Measurements from ENCODE around the gene ANG.

ANG gene

GRCh38 chr14:20676072-20676471 is 12.5 kb upstream of the ANG start:
- no peak for DNase-seq (ENCODE audit: low spot score)

DNA sequence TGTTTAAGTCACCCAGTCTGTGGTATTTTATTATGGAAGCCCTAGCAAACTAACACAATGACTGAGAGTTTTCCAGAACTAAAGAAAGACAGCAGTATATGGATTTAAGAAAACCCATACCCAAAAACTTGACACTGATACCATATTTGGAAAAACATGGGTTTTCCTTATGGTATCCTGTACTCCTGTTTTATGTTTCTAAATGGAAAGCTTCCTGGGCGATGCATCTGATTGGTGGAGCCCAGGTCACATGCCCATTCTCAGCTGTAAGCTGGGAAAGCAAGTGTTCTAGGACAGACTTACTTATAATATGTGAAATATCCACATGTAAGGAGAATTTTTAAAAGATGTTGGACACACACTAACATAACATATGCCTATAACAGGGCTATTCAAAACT is 8.7 kb upstream of the ANG start:
- peak; percentile 45 for DNase-seq (ENCODE audit: low spot score)

- DNase-seq (ENCODE audit: low spot score) = no peak
Measured at GRCh38 chr14:20680363-20680762, 8.2 kb upstream of the ANG start.

GRCh38 chr14:20680843-20681347 is 7.7 kb upstream of the ANG start:
- DNase-seq (ENCODE audit: low spot score) = peak; percentile 66

DNA sequence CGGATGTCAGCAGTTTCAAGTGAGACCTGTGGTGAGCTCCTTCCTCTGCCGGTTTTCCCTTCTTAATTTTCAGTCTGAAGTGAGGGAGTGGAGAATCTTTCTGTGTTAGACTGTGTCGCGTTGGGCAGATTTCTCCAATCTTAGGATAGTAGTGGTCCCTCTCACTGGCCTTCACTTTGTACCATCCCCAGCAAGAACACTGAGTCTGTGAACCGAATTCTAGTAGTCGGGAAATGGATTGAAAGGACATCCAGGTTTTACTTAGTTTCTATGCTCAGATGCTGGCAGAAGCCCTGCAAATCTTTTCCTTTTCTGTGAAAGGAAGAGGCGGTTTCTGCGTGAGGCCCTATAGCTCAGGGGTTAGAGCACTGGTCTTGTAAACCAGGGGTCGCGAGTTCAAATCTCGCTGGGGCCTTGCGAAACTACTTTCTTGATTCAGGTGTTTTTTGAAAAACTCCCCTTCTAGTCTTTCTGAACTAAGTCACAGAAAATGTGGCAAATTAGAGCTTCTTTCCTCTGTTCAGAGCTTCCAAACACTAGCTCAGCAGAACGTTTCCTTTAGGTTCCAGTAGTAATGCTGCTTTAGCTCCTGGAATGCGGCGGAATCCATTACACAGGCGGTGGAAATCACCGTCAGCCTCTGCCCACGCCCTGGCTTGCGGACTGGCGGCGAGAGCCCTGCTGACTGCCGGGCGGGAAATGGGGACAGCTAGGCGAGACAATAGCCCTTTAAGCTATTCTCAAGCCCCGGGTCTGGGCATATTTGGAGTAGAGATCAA is 7.0 kb upstream of the ANG start:
- DNase-seq (ENCODE audit: low spot score) = peak; percentile 71

GRCh38 chr14:20682127-20682434 is 6.5 kb upstream of the ANG start:
- no peak for DNase-seq (ENCODE audit: low spot score)

DNA sequence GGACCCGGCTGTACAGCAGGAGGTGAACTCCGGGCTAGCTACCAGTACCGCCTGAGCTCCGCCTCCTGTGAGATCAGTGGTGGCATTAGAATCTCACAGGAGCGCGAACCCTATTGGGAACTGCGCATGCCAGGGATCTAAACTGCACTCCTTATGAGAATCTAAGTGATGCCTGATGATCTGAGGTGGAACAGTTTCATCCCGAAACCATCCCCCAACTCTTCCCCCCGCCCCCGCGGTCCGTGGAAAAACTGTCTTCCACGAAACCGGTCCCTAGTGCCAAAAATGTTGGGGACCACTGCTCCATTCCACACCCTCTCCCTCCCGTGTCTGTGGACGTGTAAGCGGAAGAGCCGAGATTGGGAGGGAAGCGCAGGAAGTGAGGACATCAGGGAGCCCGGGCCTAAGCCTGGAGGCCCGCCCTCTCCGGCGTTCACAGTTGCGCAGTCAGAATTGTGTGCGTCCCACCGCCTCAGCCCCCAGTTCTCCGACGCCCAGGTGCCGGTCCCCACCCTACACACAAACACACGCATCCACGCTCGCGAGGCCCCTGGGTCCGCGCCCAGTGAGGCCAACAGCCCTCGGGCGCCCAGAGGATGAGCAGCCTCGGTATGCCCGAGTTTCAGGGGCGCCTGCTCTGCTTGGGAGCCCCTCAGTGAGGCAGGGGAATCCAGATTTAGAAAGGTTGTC is 6.0 kb upstream of the ANG start:
- DNase-seq (ENCODE audit: low spot score) = peak; percentile 87

- DNase-seq (ENCODE audit: low spot score) = peak; percentile 49
Measured at GRCh38 chr14:20683125-20683890, 5.3 kb upstream of the ANG start.

GRCh38 chr14:20683891-20684661 is 4.5 kb upstream of the ANG start, which contains the start of gene RNASE4:
Gene RNASE4 (plus strand): TSS chr14:20684560. CDS start chr14:20699372, 14,812 bp downstream.
- DNase-seq (ENCODE audit: low spot score) = peak; percentile 67

DNA sequence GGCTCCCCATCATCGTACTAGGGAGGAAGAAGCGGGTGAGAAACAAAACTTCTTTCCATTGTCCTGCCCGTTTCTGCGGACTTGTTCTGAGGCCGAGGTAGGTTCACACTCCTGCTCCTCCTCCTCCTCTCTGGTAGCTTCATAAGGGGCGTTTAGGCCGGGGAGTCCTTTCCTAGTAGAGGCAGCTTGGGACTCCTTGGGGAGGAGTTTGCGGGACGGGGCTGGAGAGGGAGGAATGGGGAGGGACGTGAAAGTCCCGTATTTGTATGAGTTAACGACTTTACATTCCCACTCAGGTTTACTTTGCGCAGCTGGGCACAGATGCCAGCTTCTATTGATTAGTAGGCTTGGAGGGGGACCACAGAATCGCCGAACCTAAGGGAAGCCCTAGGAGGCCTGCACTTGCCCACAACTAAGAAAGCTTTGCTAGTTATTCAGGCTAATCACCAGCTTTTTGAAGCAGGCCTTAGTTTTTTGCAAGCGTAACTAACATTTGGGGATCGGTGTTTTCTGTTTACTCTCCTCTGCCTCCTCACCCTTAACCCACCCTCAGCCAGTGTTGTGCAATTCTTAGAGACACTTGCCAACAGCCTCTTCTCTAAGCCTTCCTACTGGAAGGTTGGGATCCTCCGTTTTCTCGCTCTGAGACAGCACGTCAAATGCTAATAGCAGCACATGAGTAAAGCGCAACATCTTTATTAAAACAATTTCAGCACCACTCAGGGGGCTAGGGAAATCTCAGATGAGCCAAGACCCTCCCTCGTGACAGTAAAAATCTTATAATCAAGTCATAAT is 3.7 kb upstream of the ANG start:
- DNase-seq (ENCODE audit: low spot score) = peak; percentile 24

- no peak for DNase-seq (ENCODE audit: low spot score)
Measured at GRCh38 chr14:20686386-20687143, 2.0 kb upstream of the ANG start.

- DNase-seq (ENCODE audit: low spot score) = no peak
Measured at GRCh38 chr14:20687362-20688166, 1.0 kb upstream of the ANG start.

DNA sequence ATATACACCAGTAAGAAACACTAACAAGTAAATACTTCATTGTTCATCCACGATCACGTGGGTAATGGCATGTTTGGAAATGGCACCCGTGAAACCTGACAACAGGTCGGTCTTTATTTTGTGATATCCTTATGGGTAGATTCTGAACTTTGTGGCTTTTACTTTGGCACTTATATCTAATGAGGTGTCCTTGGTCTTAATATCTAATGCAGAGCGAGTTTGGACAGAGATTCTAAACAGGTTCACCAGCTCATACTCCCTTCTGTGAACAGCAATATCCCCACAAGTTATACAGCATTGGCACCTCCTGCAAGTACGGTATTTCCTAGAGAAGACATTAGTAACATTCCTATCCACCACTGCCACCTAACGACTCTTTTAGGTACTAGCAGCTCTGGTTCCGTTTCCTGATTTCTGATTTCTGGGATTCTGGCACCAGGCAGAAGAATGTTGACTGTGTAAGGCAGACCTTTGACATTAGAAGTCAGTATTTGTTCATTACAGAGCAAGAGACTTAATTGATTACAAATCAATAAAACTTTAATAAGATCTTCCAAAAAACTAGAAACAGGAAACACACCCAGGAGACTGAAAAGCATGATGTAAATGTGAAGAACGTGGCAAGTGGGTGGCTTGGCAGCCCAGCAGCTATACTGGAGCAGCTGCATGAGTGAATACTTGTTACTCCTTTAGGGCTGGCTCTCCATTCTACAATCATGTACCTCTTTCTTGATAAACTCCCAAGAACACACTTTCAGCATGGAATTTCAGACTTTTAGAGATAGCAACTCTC is 2.5 kb downstream of the ANG start:
- peak; percentile 78 for DNase-seq (ENCODE audit: low spot score)

DNA sequence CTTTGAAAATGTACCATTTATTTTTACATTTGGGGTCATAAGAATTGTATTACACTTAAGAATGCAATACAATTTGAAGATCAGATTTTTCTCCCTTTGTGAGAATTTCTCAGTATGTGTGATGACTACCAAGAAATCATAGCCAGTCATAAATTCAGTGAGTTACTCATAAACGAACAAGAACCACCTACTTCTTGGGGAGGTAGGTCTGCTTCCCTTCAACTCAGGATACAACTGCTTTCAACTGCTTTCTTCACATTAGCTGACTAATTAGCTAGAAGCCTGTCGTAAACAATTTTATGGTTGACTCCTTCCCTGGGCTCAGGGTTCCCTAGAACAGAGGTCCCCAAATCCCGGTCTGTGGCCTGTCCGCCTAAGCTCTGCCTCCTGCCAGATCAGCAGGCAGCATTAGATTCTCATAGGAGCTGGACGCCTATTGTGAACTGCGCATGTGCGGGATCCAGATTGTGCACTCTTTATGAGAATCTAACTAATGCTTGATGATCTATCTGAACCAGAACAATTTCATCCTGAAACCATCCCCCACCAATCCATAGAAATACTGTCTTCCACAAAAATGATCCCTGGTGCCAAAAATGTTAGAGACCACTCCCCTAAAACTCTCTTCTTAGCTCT is 3.7 kb downstream of the ANG start:
- DNase-seq (ENCODE audit: low spot score) = no peak

- no peak for DNase-seq (ENCODE audit: low spot score)
Measured at GRCh38 chr14:20696764-20697163, 8.2 kb downstream of the ANG start.

DNA sequence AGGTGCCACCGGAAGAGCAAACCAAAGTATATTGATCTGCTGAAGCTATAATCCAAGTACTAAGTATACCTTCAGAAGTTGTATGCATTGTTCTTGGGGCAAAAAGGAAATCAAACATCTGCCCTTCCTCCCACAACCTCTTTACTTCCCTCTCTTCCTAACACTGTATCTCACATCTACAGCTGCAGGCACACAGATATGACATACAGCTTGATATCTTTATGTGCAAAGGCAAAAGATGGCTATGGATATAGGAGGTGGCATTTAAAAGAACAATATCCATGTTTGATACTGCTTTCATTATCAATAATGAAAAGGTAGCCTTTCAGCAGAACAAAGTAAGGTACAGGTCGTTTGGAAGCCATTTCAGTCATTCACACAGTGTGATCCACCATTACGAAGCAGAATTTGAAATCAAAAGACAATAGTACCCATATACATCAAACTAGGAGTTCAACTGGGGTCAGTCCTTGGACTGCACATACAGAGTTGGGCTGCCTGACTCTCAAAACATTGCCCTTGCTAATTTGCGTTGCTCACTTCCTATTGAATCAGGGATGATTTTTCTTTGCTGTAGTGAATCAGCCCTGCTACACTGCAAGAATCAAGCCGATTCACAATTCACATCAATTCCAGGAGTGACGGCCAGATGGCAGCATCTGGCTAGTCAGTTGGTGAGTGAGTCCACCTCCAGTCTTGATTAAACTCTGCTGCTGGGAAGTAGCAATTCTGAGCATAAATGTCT is 8.9 kb downstream of the ANG start:
- peak; percentile 78 for DNase-seq (ENCODE audit: low spot score)

DNA sequence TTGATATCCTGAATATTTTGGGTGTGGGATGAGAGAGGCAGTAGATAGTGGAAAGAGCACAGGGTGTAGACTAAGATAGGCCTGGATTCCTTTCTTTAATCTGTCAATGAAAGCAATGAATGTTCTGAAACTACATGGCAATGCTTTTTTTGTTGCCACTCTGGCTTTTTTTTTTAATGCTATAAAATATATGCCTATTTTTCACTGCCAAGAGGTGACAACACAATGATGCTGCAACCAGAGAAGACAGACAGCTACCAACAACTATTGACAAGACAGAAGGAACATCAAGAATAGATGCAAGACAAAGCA is 9.4 kb downstream of the ANG start:
- DNase-seq (ENCODE audit: low spot score) = no peak

- no peak for DNase-seq (ENCODE audit: low spot score)
Measured at GRCh38 chr14:20698934-20699333, 10.4 kb downstream of the ANG start.
